Thymus (tissue), 11 donors: ENCODE measurements around the gene RAMP1. TPM values are rescaled to one million over a fixed set of nuclear protein-coding genes. Genes with fewer than 3 reads are reported as not detected.
"Not testable (repeated sequence)": the region's sequence is repeated elsewhere in the genome, so short reads cannot be mapped to it uniquely, and the experiment has no call there.

Experiments used
- DNase-seq, 9 donors: peaks; one replicate each; pipeline ENCODE4 v3.0.0-alpha.2; 2013; ENCODE audit warnings: low spot score in 9 of 9, low read depth in 6 of 9, missing footprints in 1 of 9
- H3K27ac ChIP-seq, 2 donors: one replicate each; pipeline ENCODE4 v1.5.1; 2013; ENCODE audit warnings: control low read depth in 1 of 2, low read depth in 1 of 2, low read length in 1 of 2, mild to moderate bottlenecking in 1 of 2, moderate library complexity in 1 of 2
- H3K27me3 ChIP-seq, 2 donors: one replicate each; pipeline ENCODE4 v1.5.1; 2013; ENCODE audit warnings: low read length in 1 of 2; ENCODE audit not compliant: control insufficient read depth in 2 of 2, insufficient read depth in 1 of 2
- H3K36me3 ChIP-seq, 2 donors: one replicate each; pipeline ENCODE4 v1.5.1; 2013; ENCODE audit warnings: low read length in 1 of 2, mild to moderate bottlenecking in 1 of 2, moderate library complexity in 1 of 2; ENCODE audit not compliant: control insufficient read depth in 2 of 2, insufficient read depth in 2 of 2
- H3K4me1 ChIP-seq, 2 donors: one replicate each; pipeline ENCODE4 v1.5.1; 2013; ENCODE audit warnings: low read length in 2 of 2; ENCODE audit not compliant: control insufficient read depth in 2 of 2, insufficient read depth in 2 of 2
- H3K4me3 ChIP-seq, 2 donors: one replicate each; pipeline ENCODE4 v1.5.1; 2013; ENCODE audit warnings: low read length in 2 of 2, control low read depth in 1 of 2, mild to moderate bottlenecking in 1 of 2
- H3K9me3 ChIP-seq, 2 donors: one replicate each; pipeline ENCODE4 v1.5.1; 2013; ENCODE audit warnings: low read length in 1 of 2, mild to moderate bottlenecking in 1 of 2; ENCODE audit not compliant: control insufficient read depth in 2 of 2, insufficient read depth in 1 of 2
- WGBS: extraction: QIAGEN DNeasy Blood & Tissue Kit; methylation state at CpG from one replicate; pipeline ENCODE4 v1.1.7; 2013; 5-methylcytosine and 5-hydroxymethylcytosine counted together
- polyA plus RNA-seq: library from polyadenylated mRNA; stranded (reverse); fragments of 200-250 nt; gene quantifications from one replicate; pipeline ENCODE4 v1.2.3, GENCODE V29; 2013
- total RNA-seq: library from RNA; stranded (reverse); fragments of 120-200 nt; gene quantifications from one replicate; pipeline ENCODE4 v1.2.4, GENCODE V29; 2013
- donor health status: healthy.

The RAMP1 gene
- total and polyA plus RNA-seq, 2 donors: 6.3 to 32.7 TPM

- no peak for DNase-seq
- H3K4me1 ChIP-seq: peaks cover 0 to 7% of the 10 kb centered on the region in 2 donors
These were observed 81.8 kb downstream of the RAMP1 start for GRCh38 chr2:237941239-237941638.

GRCh38 chr2:237942513-237942899, 83.1 kb downstream of the RAMP1 start:
- no peak for DNase-seq
- H3K9me3 ChIP-seq: peaks cover 2 to 28% of the 10 kb centered on the region in 2 donors
- H3K27ac ChIP-seq: no peak overlapping the region

More at GRCh38 chr2:237941239-237941638, 81.8 kb downstream of the RAMP1 start:
- Histone ChIP-seq H3K36me3 (no peaks in the 10 kb centered on the region), H3K27ac (no peak overlapping the region), H3K9me3 (peaks cover 2 to 25% of the 10 kb centered on the region in 2 donors), H3K27me3 (no peaks in the 10 kb centered on the region), H3K4me3 (no peak overlapping the region)
- WGBS: 48% methylated on average over 2 of the region's 2 CpGs

GRCh38 chr2:237943395-237944094, 84.1 kb downstream of the RAMP1 start:
- no peak overlapping the region for H3K27ac ChIP-seq
- WGBS: 95% methylated on average over 7 of the region's 7 CpGs
- peaks cover 0 to 7% of the 10 kb centered on the region in 2 donors for H3K4me1 ChIP-seq
- H3K4me3 ChIP-seq: no peak overlapping the region
- H3K9me3 ChIP-seq: peaks cover 2 to 28% of the 10 kb centered on the region in 2 donors
- DNase-seq: no peak
- no peaks in the 10 kb centered on the region for H3K36me3 ChIP-seq
- no peaks in the 10 kb centered on the region for H3K27me3 ChIP-seq

More at GRCh38 chr2:237942513-237942899, 83.1 kb downstream of the RAMP1 start:
- 45% methylated on average over 3 of the region's 3 CpGs for WGBS
- Histone ChIP-seq H3K4me3 (no peak overlapping the region), H3K36me3 (no peaks in the 10 kb centered on the region), H3K4me1 (peaks cover 0 to 7% of the 10 kb centered on the region in 2 donors), H3K27me3 (no peaks in the 10 kb centered on the region)

GRCh38 chr2:237944302-237944701, 84.9 kb downstream of the RAMP1 start:
- Histone ChIP-seq H3K4me1 (peaks cover 0 to 7% of the 10 kb centered on the region in 2 donors), H3K27ac (no peak overlapping the region), H3K27me3 (no peaks in the 10 kb centered on the region), H3K9me3 (peaks cover 2 to 28% of the 10 kb centered on the region in 2 donors), H3K36me3 (no peaks in the 10 kb centered on the region), H3K4me3 (no peak overlapping the region)
- no peak for DNase-seq
- WGBS: 93% methylated on average over 4 of the region's 4 CpGs

GRCh38 chr2:237946423-237946822, 87.0 kb downstream of the RAMP1 start:
- 81% methylated on average over 1 of the region's 1 CpG for WGBS
- no peak for DNase-seq
- Histone ChIP-seq H3K9me3 (peaks cover 2 to 28% of the 10 kb centered on the region in 2 donors), H3K27me3 (no peaks in the 10 kb centered on the region), H3K4me1 (peaks cover 0 to 7% of the 10 kb centered on the region in 2 donors), H3K36me3 (no peaks in the 10 kb centered on the region), H3K27ac (no peak overlapping the region), H3K4me3 (no peak overlapping the region)

- DNase-seq, H3K36me3 ChIP-seq, H3K9me3 ChIP-seq, H3K4me1 ChIP-seq, H3K4me3 ChIP-seq, H3K27ac ChIP-seq: not testable (repeated sequence)
- H3K27me3 ChIP-seq: peaks cover 14 to 22% of the 10 kb centered on the region in 2 donors
- WGBS: 90% methylated on average over 4 of the region's 4 CpGs
These were observed 91.9 kb downstream of the RAMP1 start for GRCh38 chr2:237951354-237951753.

GRCh38 chr2:237951878-237952277, 92.5 kb downstream of the RAMP1 start:
- Histone ChIP-seq H3K27ac (no peak overlapping the region), H3K4me3 (no peak overlapping the region), H3K36me3 (no peaks in the 10 kb centered on the region), H3K27me3 (peaks cover 19 to 28% of the 10 kb centered on the region in 2 donors), H3K9me3 (peaks cover 0 to 3% of the 10 kb centered on the region in 2 donors), H3K4me1 (peaks cover 0 to 2% of the 10 kb centered on the region in 2 donors)
- DNase-seq: no peak
- 96% methylated on average over 3 of the region's 3 CpGs for WGBS

GRCh38 chr2:237952851-237953250, 93.4 kb downstream of the RAMP1 start:
- Histone ChIP-seq H3K9me3 (no peaks in the 10 kb centered on the region), H3K27ac (no peak overlapping the region), H3K36me3 (no peaks in the 10 kb centered on the region), H3K4me1 (peaks cover 0 to 2% of the 10 kb centered on the region in 2 donors), H3K4me3 (no peak overlapping the region), H3K27me3 (peaks cover 19 to 35% of the 10 kb centered on the region in 2 donors)
- no peak for DNase-seq
- WGBS: 96% methylated on average over 2 of the region's 2 CpGs

- WGBS: 22% methylated on average over 64 of the region's 64 CpGs
- Histone ChIP-seq H3K36me3 (no peaks in the 10 kb centered on the region), H3K27me3 (peaks cover 19 to 44% of the 10 kb centered on the region in 2 donors), H3K27ac (no peak overlapping the region), H3K4me3 (no peak overlapping the region), H3K4me1 (peaks cover 0 to 2% of the 10 kb centered on the region in 2 donors), H3K9me3 (peaks cover 0 to 4% of the 10 kb centered on the region in 2 donors)
- no peak for DNase-seq
These were observed 96.4 kb downstream of the RAMP1 start for GRCh38 chr2:237955640-237956401.
